GM18907 (cell line): ENCODE data around the gene KLHDC3.
A peak's percentile ranks its signal among the peaks of the same experiment; 100 is the strongest.
"Not testable (repeated sequence)": the region's sequence is repeated elsewhere in the genome, so short reads cannot be mapped to it uniquely, and the experiment has no call there.

Experiments used
- ATAC-seq: cut with Tn5 transposase; IDR thresholded peaks from one replicate; pipeline ENCODE4 v1.9.1; 2021; ENCODE audit warnings: mild to moderate bottlenecking, moderate library complexity; ENCODE audit not compliant: unreplicated experiment

Gene KLHDC3

DNA sequence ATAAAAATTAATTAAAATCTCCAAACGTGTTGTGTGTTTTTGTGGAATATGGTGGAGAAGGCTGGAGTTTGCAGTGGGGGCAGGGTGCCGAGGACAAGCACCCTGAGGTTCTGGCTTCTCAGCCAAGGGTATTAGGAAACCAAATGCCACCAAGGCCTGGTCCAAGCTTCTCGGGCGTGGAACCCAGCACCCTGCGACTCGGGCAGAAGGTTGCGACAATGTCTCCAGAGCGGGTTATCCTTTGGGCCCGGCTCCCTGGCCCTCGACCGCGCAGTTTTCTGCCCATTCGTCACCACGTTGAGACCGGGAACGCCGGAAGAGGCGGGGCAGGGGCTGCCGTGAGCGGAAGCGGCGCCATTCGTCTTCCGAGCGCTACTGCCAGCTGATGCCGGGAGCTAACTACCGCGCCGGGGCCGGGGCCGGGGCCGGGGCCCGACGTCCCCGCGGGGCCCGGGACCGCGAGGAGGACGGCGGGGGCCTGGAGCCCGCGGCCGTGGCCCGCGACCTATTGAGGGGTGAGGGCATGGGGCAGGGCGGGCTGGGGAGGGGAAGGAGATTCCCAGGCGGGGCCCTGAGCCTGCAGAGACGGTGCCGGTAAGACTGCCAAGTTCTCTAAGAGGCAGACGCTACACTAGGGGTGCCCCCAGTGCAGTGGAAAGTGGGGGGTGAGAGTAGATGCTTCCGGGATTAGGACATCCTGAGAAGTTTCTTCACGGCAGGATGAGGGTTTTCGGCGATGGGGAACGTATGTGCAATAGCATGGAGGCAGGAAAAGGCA lies 7.4 kb downstream of the KLHDC3 start, which contains the start of gene RRP36:
RRP36 (plus strand) TSS at position 354 of the 778 bp plus-strand sequence; CDS start at position 386, 32 bp downstream.
- peak; percentile 73 for ATAC-seq

GRCh38 chr6:43024436-43024835 lies 10.4 kb downstream of the KLHDC3 start:
- no peak for ATAC-seq

GRCh38 chr6:43026365-43026764 lies 12.3 kb downstream of the KLHDC3 start:
- no peak for ATAC-seq

GRCh38 chr6:43029120-43029519 lies 15.1 kb downstream of the KLHDC3 start:
- ATAC-seq = no peak

- ATAC-seq = no peak
Measured at GRCh38 chr6:43032326-43032725, 18.3 kb downstream of the KLHDC3 start.

GRCh38 chr6:43033496-43034189 lies 19.6 kb downstream of the KLHDC3 start:
- ATAC-seq = no peak

- ATAC-seq = no peak
Measured at GRCh38 chr6:43034190-43034525, 20.1 kb downstream of the KLHDC3 start.

- no peak for ATAC-seq
Measured at GRCh38 chr6:43035495-43036194, 21.6 kb downstream of the KLHDC3 start.

DNA sequence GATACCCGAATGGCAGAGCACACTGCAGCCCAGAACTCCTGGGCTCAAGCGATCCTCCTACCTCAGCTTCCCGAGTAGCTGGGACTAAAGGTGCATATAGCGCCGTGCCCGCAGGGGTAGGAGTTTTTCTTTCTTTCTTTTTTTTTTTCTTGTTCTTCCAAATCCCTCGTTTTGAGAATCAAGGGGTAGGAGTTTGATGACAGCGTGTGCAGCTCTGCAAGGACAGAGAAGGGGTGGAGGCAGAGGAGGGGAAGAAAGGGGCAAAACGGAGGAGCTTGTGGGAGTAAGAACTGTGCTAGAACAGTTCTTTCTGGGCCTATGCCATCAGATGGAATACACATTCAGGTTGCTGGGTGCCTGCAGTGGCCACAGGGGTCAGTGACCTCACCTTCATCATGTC lies 22.7 kb downstream of the KLHDC3 start:
- no peak for ATAC-seq

- no peak for ATAC-seq
Measured at GRCh38 chr6:43037197-43037596, 23.1 kb downstream of the KLHDC3 start.

- ATAC-seq = no peak
Measured at GRCh38 chr6:43037706-43038105, 23.7 kb downstream of the KLHDC3 start.

DNA sequence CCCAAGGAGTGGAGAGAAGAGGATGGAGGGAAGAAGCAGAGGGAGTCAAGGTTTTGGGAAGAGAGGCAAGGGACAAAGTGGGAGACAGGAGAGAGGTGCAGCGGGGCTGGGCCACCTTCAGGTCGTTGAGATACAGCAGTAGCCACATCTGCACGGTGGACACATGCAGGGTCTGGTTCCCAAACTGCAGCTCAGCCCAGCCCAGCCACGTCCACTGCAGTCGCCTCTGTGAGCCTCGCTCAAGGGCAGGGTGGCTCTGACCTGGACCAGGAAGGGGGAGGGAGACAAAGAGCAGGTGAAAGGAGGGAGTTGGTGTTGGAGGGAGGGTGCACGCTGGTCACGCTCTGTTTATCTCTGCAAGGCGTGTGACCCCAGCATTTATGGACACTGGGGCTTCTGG lies 24.7 kb downstream of the KLHDC3 start:
- ATAC-seq = no peak

DNA sequence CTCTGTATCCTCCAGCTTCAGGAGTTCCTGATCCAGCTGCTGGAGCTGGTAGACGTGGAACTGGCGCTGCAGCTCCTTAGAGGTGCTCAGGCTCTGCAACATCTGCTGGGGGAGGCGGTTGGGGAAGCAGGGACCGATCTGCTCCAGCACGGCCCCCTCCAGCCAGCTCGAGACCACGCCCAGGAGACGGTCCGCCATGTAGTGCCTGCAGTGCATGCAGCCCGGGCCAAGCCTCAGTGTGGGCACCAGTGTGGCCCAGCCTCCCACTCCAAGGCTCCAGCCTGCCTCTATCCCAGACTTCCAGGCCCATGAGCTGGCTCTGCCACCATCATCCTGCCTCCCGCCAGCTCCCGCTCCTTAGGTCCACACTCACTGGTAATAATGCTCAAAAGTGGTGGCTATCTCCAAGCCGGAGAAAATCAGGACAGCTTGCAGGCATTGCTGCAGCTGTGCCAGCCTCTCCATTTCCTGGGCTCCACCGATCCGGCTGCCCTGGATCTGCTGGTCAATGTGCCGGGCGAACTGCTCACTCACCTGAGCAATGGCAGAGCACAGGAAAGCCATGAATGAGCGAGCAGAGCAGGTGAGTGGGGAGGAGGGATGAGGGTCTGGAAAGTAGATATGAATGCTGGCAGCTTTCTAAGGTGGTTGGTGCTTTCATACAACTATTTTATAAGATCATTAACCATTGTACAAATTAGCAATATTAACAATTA lies 26.7 kb downstream of the KLHDC3 start:
- no peak for ATAC-seq

DNA sequence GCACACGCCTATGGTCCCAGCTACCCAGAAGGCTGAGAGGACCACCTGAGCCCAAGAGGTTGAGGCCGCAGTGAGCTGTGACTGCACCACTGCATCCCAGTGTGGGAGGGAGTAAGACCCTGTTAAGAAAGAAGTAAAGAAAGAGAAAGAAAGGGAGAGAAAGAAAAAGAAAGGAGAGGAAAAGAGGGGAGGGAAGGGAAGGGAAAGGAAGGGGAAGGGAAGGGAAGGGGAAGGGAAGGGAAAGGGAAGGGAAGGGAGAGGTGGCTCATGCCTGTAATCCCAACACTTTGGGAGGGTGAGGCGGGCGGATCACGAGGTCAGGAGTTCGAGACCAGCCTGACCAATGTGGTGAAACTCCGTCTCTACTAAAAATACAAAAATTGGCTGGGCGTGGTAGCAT lies 27.4 kb downstream of the KLHDC3 start:
- not testable (repeated sequence) for ATAC-seq

GRCh38 chr6:43043310-43043709 lies 29.3 kb downstream of the KLHDC3 start:
- no peak for ATAC-seq

DNA sequence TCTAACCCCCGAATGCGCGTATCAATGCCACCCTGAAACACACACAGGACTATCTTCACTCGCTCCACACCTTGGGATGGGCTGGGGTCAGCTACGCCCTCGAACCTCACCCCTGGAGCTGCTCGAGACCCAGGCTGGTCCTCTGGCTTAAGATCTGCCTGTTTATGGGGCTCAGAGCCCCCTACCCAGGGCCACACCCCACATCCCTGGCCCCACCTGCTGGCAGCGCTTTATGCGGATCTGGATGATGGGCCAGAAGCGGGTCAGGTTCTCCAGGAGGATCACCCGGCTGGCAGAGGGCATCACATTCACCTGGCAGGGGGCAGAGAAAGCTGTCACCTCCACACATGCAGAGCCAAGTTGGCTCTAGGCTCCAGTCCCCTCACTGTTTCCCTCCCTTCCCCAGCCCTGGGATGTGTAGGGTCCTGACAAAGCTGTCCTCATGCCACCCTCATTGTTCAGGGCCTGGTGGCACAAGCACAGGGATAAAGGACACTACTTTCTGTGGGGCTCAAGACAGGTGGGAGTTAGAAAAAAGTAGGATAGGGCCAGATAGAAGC lies 31.4 kb downstream of the KLHDC3 start:
- no peak for ATAC-seq

- no peak for ATAC-seq
Measured at GRCh38 chr6:43047998-43048397, 33.9 kb downstream of the KLHDC3 start.

- no peak for ATAC-seq
Measured at GRCh38 chr6:43050981-43051380, 36.9 kb downstream of the KLHDC3 start.

- no peak for ATAC-seq
Measured at GRCh38 chr6:43052225-43052841, 38.3 kb downstream of the KLHDC3 start.

DNA sequence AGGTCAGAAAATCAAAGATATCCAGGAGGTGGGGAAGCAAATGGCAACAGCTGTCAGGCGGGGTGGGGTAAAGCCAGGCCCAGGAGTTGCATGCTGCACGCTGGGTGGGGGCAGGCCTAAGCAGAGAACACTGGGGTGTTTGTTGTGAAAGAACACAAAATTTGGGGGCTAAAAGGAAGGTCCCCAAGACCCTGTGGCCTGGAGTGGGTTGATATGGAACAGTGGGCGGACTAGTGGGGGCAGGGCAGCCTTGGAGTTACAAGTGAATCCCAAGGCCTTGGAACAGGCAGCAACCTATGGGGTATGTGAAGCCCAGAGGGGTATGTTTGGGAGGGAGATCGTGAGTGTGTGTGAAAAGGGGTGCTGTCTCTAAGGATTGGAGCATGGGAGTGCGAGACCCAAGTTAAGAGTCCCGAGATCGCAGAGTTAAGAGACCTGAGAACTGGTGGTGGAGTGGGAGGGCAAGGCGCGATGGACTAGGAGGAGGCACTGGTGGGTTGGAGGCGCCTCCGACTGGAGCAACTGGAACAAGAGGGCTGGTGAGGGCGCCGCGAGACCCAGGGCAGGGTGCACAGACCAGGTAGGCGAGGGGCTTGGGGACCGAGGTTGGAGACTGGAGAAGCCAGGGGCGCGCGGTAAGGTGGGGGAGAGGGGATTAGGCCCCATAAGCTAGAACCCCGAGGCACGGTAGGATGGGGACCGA lies 38.9 kb downstream of the KLHDC3 start:
- no peak for ATAC-seq
